Measurements from ENCODE around the gene CNEP1R1. TPM values are rescaled to one million over a fixed set of nuclear protein-coding genes. Genes with fewer than 3 reads are reported as not detected.

The CNEP1R1 gene
- total RNA-seq, 1 donor from 2014 or later, result 24.3 TPM

- Mint-ChIP-seq H3K4me1 (no peaks in the 10 kb centered on the region), H3K36me3 (no peaks in the 10 kb centered on the region), H3K4me3 (no peak overlapping the region), H3K27me3 (ENCODE audit: low read depth) (peaks cover 51% of the 10 kb centered on the region), H3K27ac (no peak overlapping the region), H3K9me3 (no peaks in the 10 kb centered on the region)
- TF ChIP-seq, protein P1, sequence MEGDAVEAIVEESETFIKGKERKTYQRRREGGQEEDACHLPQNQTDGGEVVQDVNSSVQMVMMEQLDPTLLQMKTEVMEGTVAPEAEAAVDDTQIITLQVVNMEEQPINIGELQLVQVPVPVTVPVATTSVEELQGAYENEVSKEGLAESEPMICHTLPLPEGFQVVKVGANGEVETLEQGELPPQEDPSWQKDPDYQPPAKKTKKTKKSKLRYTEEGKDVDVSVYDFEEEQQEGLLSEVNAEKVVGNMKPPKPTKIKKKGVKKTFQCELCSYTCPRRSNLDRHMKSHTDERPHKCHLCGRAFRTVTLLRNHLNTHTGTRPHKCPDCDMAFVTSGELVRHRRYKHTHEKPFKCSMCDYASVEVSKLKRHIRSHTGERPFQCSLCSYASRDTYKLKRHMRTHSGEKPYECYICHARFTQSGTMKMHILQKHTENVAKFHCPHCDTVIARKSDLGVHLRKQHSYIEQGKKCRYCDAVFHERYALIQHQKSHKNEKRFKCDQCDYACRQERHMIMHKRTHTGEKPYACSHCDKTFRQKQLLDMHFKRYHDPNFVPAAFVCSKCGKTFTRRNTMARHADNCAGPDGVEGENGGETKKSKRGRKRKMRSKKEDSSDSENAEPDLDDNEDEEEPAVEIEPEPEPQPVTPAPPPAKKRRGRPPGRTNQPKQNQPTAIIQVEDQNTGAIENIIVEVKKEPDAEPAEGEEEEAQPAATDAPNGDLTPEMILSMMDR (IDR thresholded peaks at IDR 0.05; ENCODE audit: unreplicated experiment), result no peak
- no peak for DNase-seq (ENCODE audit: low spot score in 2 of 2, unreplicated experiment in 2 of 2)
Observed at GRCh38 chr16:49998991-49999390, 26.0 kb upstream of the CNEP1R1 start.

- H3K4me3 Mint-ChIP-seq, result no peak overlapping the region
- no peaks in the 10 kb centered on the region for H3K36me3 Mint-ChIP-seq
- TF ChIP-seq, protein P1 (IDR thresholded peaks at IDR 0.05; ENCODE audit: unreplicated experiment), result no peak
- H3K9me3 Mint-ChIP-seq, result no peaks in the 10 kb centered on the region
- peaks cover 41% of the 10 kb centered on the region for H3K27me3 Mint-ChIP-seq (ENCODE audit: low read depth)
- DNase-seq (ENCODE audit: low spot score in 2 of 2, unreplicated experiment in 2 of 2), result no peak
- H3K4me1 Mint-ChIP-seq, result no peaks in the 10 kb centered on the region
- no peak overlapping the region for H3K27ac Mint-ChIP-seq
Observed at GRCh38 chr16:50001144-50001543, 23.9 kb upstream of the CNEP1R1 start.

GRCh38 chr16:50002190-50002589 lies 22.8 kb upstream of the CNEP1R1 start:
- no peak overlapping the region for H3K27ac Mint-ChIP-seq
- H3K4me3 Mint-ChIP-seq, result no peak overlapping the region
- TF ChIP-seq, protein P1 (IDR thresholded peaks at IDR 0.05; ENCODE audit: unreplicated experiment), result no peak
- no peaks in the 10 kb centered on the region for H3K4me1 Mint-ChIP-seq
- DNase-seq (ENCODE audit: low spot score in 2 of 2, unreplicated experiment in 2 of 2), result no peak
- no peaks in the 10 kb centered on the region for H3K9me3 Mint-ChIP-seq
- peaks cover 39% of the 10 kb centered on the region for H3K27me3 Mint-ChIP-seq (ENCODE audit: low read depth)
- no peaks in the 10 kb centered on the region for H3K36me3 Mint-ChIP-seq

- H3K4me3 Mint-ChIP-seq, result no peak overlapping the region
- no peaks in the 10 kb centered on the region for H3K36me3 Mint-ChIP-seq
- H3K27ac Mint-ChIP-seq, result no peak overlapping the region
- no peak for DNase-seq (ENCODE audit: low spot score in 2 of 2, unreplicated experiment in 2 of 2)
- H3K9me3 Mint-ChIP-seq, result peaks cover 6% of the 10 kb centered on the region
- no peaks in the 10 kb centered on the region for H3K4me1 Mint-ChIP-seq
- TF ChIP-seq, protein P1 (IDR thresholded peaks at IDR 0.05; ENCODE audit: unreplicated experiment), result no peak
- peaks cover 29% of the 10 kb centered on the region for H3K27me3 Mint-ChIP-seq (ENCODE audit: low read depth)
Observed at GRCh38 chr16:50004239-50004638, 20.8 kb upstream of the CNEP1R1 start.

DNA sequence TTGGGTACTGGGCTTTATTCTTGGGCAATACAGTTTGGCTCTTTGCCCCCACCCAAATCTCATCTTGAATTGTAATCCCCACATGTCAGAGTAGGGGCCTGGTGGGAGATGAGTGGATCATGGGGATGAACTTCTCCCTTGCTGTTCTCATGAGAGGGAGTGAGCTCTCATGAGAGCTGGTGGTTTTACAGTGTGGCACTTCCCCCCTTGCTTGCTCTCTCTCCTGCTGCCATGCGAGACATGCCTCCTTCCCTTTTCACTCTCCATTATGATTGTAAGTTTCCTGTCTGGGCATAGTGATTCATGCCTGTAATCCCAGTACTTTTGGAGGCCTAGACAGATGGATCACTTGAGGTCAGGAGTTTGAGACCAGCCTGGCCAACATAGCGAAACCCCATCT lies 18.1 kb upstream of the CNEP1R1 start:
- TF ChIP-seq, protein P1 (IDR thresholded peaks at IDR 0.05; ENCODE audit: unreplicated experiment), result no peak
- no peak overlapping the region for H3K4me3 Mint-ChIP-seq
- H3K9me3 Mint-ChIP-seq, result peaks cover 6% of the 10 kb centered on the region
- no peak overlapping the region for H3K27ac Mint-ChIP-seq
- H3K27me3 Mint-ChIP-seq (ENCODE audit: low read depth), result peaks cover 26% of the 10 kb centered on the region
- no peaks in the 10 kb centered on the region for H3K4me1 Mint-ChIP-seq
- no peak for DNase-seq (ENCODE audit: low spot score in 2 of 2, unreplicated experiment in 2 of 2)
- no peaks in the 10 kb centered on the region for H3K36me3 Mint-ChIP-seq

GRCh38 chr16:50007744-50008143 lies 17.3 kb upstream of the CNEP1R1 start:
- TF ChIP-seq, protein P1 (IDR thresholded peaks at IDR 0.05; ENCODE audit: unreplicated experiment), result no peak
- DNase-seq (ENCODE audit: low spot score in 2 of 2, unreplicated experiment in 2 of 2), result no peak
- Mint-ChIP-seq H3K27ac (no peak overlapping the region), H3K4me3 (no peak overlapping the region), H3K36me3 (no peaks in the 10 kb centered on the region), H3K4me1 (no peaks in the 10 kb centered on the region), H3K27me3 (ENCODE audit: low read depth) (peaks cover 24% of the 10 kb centered on the region), H3K9me3 (peaks cover 6% of the 10 kb centered on the region)

Measured in mesothelial cell of epicardium (in vitro differentiated cells).